ENCODE results near the gene GDI2.

DNA sequence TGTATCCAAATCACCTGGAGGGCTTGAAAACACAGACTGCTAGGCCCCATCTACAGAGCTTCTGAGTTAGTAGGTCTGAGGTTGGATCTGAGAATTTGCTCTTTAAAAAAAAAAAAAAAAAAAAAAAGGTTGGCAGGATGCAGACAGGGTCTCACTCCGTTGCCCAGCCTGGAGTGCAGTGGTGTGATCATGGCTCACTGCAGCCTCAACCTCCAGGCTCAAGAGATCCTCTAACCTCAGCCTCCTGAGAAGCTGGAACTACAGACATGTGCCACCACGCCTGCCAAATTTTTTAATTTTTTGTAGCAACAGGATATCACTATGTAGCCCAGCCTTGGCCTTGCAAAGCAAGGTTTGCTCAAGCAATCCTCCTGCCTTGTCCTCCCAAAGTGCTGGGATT, 8.0 kb downstream of the GDI2 start:
- TF ChIP-seq, protein P1, sequence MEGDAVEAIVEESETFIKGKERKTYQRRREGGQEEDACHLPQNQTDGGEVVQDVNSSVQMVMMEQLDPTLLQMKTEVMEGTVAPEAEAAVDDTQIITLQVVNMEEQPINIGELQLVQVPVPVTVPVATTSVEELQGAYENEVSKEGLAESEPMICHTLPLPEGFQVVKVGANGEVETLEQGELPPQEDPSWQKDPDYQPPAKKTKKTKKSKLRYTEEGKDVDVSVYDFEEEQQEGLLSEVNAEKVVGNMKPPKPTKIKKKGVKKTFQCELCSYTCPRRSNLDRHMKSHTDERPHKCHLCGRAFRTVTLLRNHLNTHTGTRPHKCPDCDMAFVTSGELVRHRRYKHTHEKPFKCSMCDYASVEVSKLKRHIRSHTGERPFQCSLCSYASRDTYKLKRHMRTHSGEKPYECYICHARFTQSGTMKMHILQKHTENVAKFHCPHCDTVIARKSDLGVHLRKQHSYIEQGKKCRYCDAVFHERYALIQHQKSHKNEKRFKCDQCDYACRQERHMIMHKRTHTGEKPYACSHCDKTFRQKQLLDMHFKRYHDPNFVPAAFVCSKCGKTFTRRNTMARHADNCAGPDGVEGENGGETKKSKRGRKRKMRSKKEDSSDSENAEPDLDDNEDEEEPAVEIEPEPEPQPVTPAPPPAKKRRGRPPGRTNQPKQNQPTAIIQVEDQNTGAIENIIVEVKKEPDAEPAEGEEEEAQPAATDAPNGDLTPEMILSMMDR (IDR thresholded peaks at IDR 0.05 in 2 of 3, conservative IDR thresholded peaks at IDR 0.05 in 1 of 3; ENCODE audit: borderline replicate concordance in 1 of 3, insufficient read depth in 1 of 3, low read depth in 2 of 3, low read length in 2 of 3): no peak
- no peak for TF ChIP-seq RAD21 (IDR thresholded peaks at IDR 0.05; ENCODE audit: low read depth)
